Astrocyte (in vitro differentiated cells and primary cell): ENCODE data around the gene SRSF9. TPM values are rescaled to one million over a fixed set of nuclear protein-coding genes. Genes with fewer than 3 reads are reported as not detected.

Experiments
- DNase-seq: peaks from one replicate; pipeline ENCODE4 v3.0.0-alpha.2; 2010; ENCODE audit warnings: low read depth
- FAIRE-seq: peaks from 2 replicates; lab custom pipeline; 2011; peaks lifted over from hg19 to GRCh38; lab: Jason Lieb, UNC
- H2AFZ ChIP-seq: 2 replicates; pipeline ENCODE4 v1.6.0; 2012; ENCODE audit warnings: low read depth, low read length, inconsistent platforms
- H3K27ac ChIP-seq: 2 replicates; pipeline ENCODE4 v1.5.1; 2011; ENCODE audit warnings: low read depth, low read length, inconsistent platforms
- H3K27me3 ChIP-seq: 2 replicates; pipeline ENCODE4 v1.6.0; 2011; ENCODE audit warnings: low read length, inconsistent platforms; ENCODE audit not compliant: insufficient read depth
- H3K36me3 ChIP-seq: 2 replicates; pipeline ENCODE4 v1.5.1; 2011; ENCODE audit warnings: low read length, inconsistent platforms; ENCODE audit not compliant: insufficient read depth
- H3K4me1 ChIP-seq: 2 replicates; pipeline ENCODE4 v1.5.1; 2011; ENCODE audit warnings: low read length, inconsistent platforms; ENCODE audit not compliant: insufficient read depth
- H3K4me2 ChIP-seq: 2 replicates; pipeline ENCODE4 v1.6.0; 2012; ENCODE audit warnings: low read length, inconsistent platforms
- H3K4me3 ChIP-seq: 2 replicates; pipeline ENCODE4 v1.5.1; 2011; ENCODE audit warnings: low read depth, mild to moderate bottlenecking, low read length, inconsistent platforms; ENCODE audit not compliant: insufficient read depth
- H3K79me2 ChIP-seq: 2 replicates; pipeline ENCODE4 v1.6.0; 2012; ENCODE audit warnings: mild to moderate bottlenecking, low read length, inconsistent platforms; ENCODE audit not compliant: insufficient read depth
- H3K9ac ChIP-seq: 2 replicates; pipeline ENCODE4 v1.6.0; 2012; ENCODE audit warnings: mild to moderate bottlenecking, low read length, inconsistent platforms
- H3K9me3 ChIP-seq: 2 replicates; pipeline ENCODE4 v1.5.1; 2012; ENCODE audit warnings: low read depth, mild to moderate bottlenecking, low read length, inconsistent platforms; ENCODE audit not compliant: insufficient read depth
- H4K20me1 ChIP-seq: 2 replicates; pipeline ENCODE4 v1.6.0; 2012; ENCODE audit warnings: low read length, inconsistent platforms; ENCODE audit not compliant: insufficient read depth
- H3K27ac Mint-ChIP-seq: one replicate; pipeline ENCODE4 v1.8.0; 2021; ENCODE audit warnings: mild to moderate bottlenecking, mixed read lengths; ENCODE audit not compliant: unreplicated experiment
- H3K27me3 Mint-ChIP-seq: one replicate; pipeline ENCODE4 v1.8.0; 2021; ENCODE audit warnings: low read depth, mixed read lengths; ENCODE audit not compliant: unreplicated experiment
- H3K36me3 Mint-ChIP-seq: one replicate; pipeline ENCODE4 v1.8.0; 2021; ENCODE audit warnings: low read depth, mixed read lengths; ENCODE audit not compliant: unreplicated experiment
- H3K4me1 Mint-ChIP-seq: one replicate; pipeline ENCODE4 v1.8.0; 2021; ENCODE audit warnings: low read depth, mixed read lengths; ENCODE audit not compliant: unreplicated experiment
- H3K4me3 Mint-ChIP-seq: one replicate; pipeline ENCODE4 v1.8.0; 2021; ENCODE audit warnings: mild to moderate bottlenecking, moderate library complexity, mixed read lengths; ENCODE audit not compliant: unreplicated experiment
- H3K9me3 Mint-ChIP-seq: one replicate; pipeline ENCODE4 v1.8.0; 2021; ENCODE audit warnings: mild to moderate bottlenecking, mixed read lengths; ENCODE audit not compliant: unreplicated experiment
- CTCF ChIP-seq: IDR thresholded peaks from 2 replicates; pipeline ENCODE4 v1.5.1; 2011; ENCODE audit warnings: low read depth, mild to moderate bottlenecking, inconsistent platforms, low read length, moderate library complexity; ENCODE audit not compliant: insufficient read depth
- EZH2 ChIP-seq: IDR thresholded peaks from 2 replicates; pipeline ENCODE4 v1.6.1; 2012; ENCODE audit warnings: mild to moderate bottlenecking, low read length, inconsistent platforms; ENCODE audit not compliant: insufficient read depth
- total RNA-seq: library from RNA; stranded (reverse); gene quantifications from 2 replicates; pipeline ENCODE4 v1.2.1, GENCODE V29; 2021

SRSF9 gene
- total RNA-seq, 1 donor from 2014 or later: 223 TPM

- Mint-ChIP-seq H3K4me3 (no peak overlapping the region), H3K36me3 (peaks cover 8% of the 10 kb centered on the region), H3K27ac (no peak overlapping the region), H3K9me3 (no peaks in the 10 kb centered on the region), H3K27me3 (no peaks in the 10 kb centered on the region), H3K4me1 (peaks cover 9% of the 10 kb centered on the region)
- no peak for DNase-seq
- FAIRE-seq: no peak
- Histone ChIP-seq H3K27me3 (no peaks in the 10 kb centered on the region), H3K79me2 (peaks cover 27% of the 10 kb centered on the region), H3K4me3 (no peak overlapping the region), H3K4me2 (no peak overlapping the region), H3K36me3 (peaks cover 6% of the 10 kb centered on the region), H3K9me3 (no peaks in the 10 kb centered on the region), H2AFZ (no peak overlapping the region), H4K20me1 (peaks cover 30% of the 10 kb centered on the region), H3K9ac (no peak overlapping the region), H3K4me1 (peaks cover 12% of the 10 kb centered on the region), H3K27ac (no peak overlapping the region)
- no peak for TF ChIP-seq CTCF
- TF ChIP-seq EZH2: no peak
Observed at GRCh38 chr12:120500581-120500980, 31.0 kb upstream of the SRSF9 start.

- peaks cover 21% of the 10 kb centered on the region for H3K4me1 ChIP-seq
- peaks cover 6% of the 10 kb centered on the region for H3K36me3 ChIP-seq
- H3K79me2 ChIP-seq: peaks cover 38% of the 10 kb centered on the region
- Mint-ChIP-seq H3K4me3 (no peak overlapping the region), H3K4me1 (peaks cover 16% of the 10 kb centered on the region), H3K9me3 (no peaks in the 10 kb centered on the region), H3K36me3 (peaks cover 9% of the 10 kb centered on the region), H3K27ac (no peak overlapping the region), H3K27me3 (no peaks in the 10 kb centered on the region)
- peak overlapping the region; percentile 93 for H3K4me2 ChIP-seq
- H3K27me3 ChIP-seq: no peaks in the 10 kb centered on the region
- no peaks in the 10 kb centered on the region for H3K9me3 ChIP-seq
- no peak for DNase-seq
- no peak overlapping the region for H3K9ac ChIP-seq
- no peak for FAIRE-seq
- H3K27ac ChIP-seq: no peak overlapping the region
- H3K4me3 ChIP-seq: no peak overlapping the region
- TF ChIP-seq EZH2: no peak
- TF ChIP-seq CTCF: no peak
- H2AFZ ChIP-seq: no peak overlapping the region
- peaks cover 30% of the 10 kb centered on the region for H4K20me1 ChIP-seq
Observed at GRCh38 chr12:120498870-120499515, 29.4 kb upstream of the SRSF9 start.

- Histone ChIP-seq H3K79me2 (peaks cover 38% of the 10 kb centered on the region), H3K9ac (peak overlapping the region; percentile 88), H3K27ac (no peak overlapping the region), H3K4me3 (peak overlapping the region; percentile 99), H4K20me1 (peaks cover 30% of the 10 kb centered on the region), H3K36me3 (peaks cover 6% of the 10 kb centered on the region), H3K27me3 (no peaks in the 10 kb centered on the region), H2AFZ (no peak overlapping the region), H3K4me1 (peaks cover 21% of the 10 kb centered on the region), H3K9me3 (no peaks in the 10 kb centered on the region), H3K4me2 (peak overlapping the region; percentile 93)
- Mint-ChIP-seq H3K4me1 (peaks cover 16% of the 10 kb centered on the region), H3K27me3 (no peaks in the 10 kb centered on the region), H3K27ac (no peak overlapping the region), H3K9me3 (no peaks in the 10 kb centered on the region), H3K36me3 (peaks cover 9% of the 10 kb centered on the region), H3K4me3 (peak overlapping the region; percentile 98)
- TF ChIP-seq CTCF (no peak), EZH2 (no peak)
- DNase-seq (peak; percentile 22), FAIRE-seq (no peak)
Observed at GRCh38 chr12:120497524-120498150, 28.1 kb upstream of the SRSF9 start.
